Left lung (tissue), 10 donors: ENCODE data around the gene LPCAT1. TPM values are rescaled to one million over a fixed set of nuclear protein-coding genes. Genes with fewer than 3 reads are reported as not detected.
"Not testable (repeated sequence)": the region's sequence is repeated elsewhere in the genome, so short reads cannot be mapped to it uniquely, and the experiment has no call there.

Experiments
- ATAC-seq: fragments of 200-7000 bp; cut with Tn5 transposase; one replicate; pipeline ENCODE4 v1.9.1; 2020; ENCODE audit warnings: moderate library complexity
- DNase-seq, 4 donors: peaks; one replicate each; pipeline ENCODE4 v3.0.0-alpha.2; 2013 to 2020
- H3K27ac ChIP-seq, 2 donors: fragments of 200-600 bp; sonication (generic) in 1 of 2; one replicate each; pipeline versions ENCODE4 v1.5.0 to v1.8.0; 2020 to 2021
- H3K27me3 ChIP-seq, 2 donors: fragments of 200-600 bp; sonication (generic) in 1 of 2; one replicate each; pipeline versions ENCODE4 v1.5.0 to v1.8.0; 2020 to 2021
- H3K36me3 ChIP-seq, 2 donors: fragments of 200-600 bp; sonication (generic) in 1 of 2; one replicate each; pipeline versions ENCODE4 v1.5.0 to v1.8.0; 2020 to 2021
- H3K4me1 ChIP-seq, 2 donors: fragments of 200-600 bp; one replicate each; pipeline ENCODE4 v1.8.0; 2021
- H3K4me3 ChIP-seq, 2 donors: fragments of 200-600 bp; sonication (generic) in 1 of 2; one replicate each; pipeline versions ENCODE4 v1.5.0 to v1.8.0; 2020 to 2021; ENCODE audit warnings: mild to moderate bottlenecking in 1 of 2
- H3K9me3 ChIP-seq, 2 donors: fragments of 200-600 bp; sonication (generic) in 1 of 2; one replicate each; pipeline versions ENCODE4 v1.5.0 to v1.8.0; 2020 to 2021
- CTCF ChIP-seq, 2 donors: fragments of 200-600 bp; sonication (generic) in 1 of 2; IDR thresholded peaks; one replicate each; pipeline versions ENCODE4 v1.5.0 to v1.8.0; 2021; ENCODE audit warnings: antibody characterized with exemption in 2 of 2
- intact Hi-C, 2 donors: fragments of 100-400 bp; cut with DNase I; formaldehyde crosslinking; loops; one replicate each; pipeline versions ENCODE4 v1.11.2 to v1.14.2; 2022
- polyA plus RNA-seq, 6 donors: library from polyadenylated mRNA; unstranded; fragments of 120-200 nt; gene quantifications; one replicate each; pipeline ENCODE4 v1.2.1, GENCODE V29; 2013; ENCODE audit not compliant: insufficient read length in 6 of 6
- total RNA-seq, 2 donors: library from RNA; stranded (reverse); fragmentation: NEBNext Ultra II Directional; extraction: Animal tissue kit (Norgen Biotek cat#: 25700); gene quantifications; one replicate each; pipeline ENCODE4 v1.2.1, GENCODE V29; 2021
- donor health status: DM: no; HTN: yes; CAD: no.
- donor health status: DM: no; HTN: no; CAD: no.

LPCAT1 gene
- total and polyA plus RNA-seq, 8 donors, result 106 to 751 (median 148) TPM

- ATAC-seq, result no peak
- Histone ChIP-seq H3K9me3 (peaks cover 0 to 51% of the 10 kb centered on the region in 2 donors), H3K27ac (no peak overlapping the region), H3K4me1 (no peaks in the 10 kb centered on the region), H3K36me3 (no peaks in the 10 kb centered on the region), H3K4me3 (no peak overlapping the region), H3K27me3 (no peaks in the 10 kb centered on the region)
- no peak for TF ChIP-seq CTCF (IDR thresholded peaks at IDR 0.05)
- intact Hi-C loops, result no loop called here
- DNase-seq, result no peak
These were observed 95.7 kb downstream of the LPCAT1 start for GRCh38 chr5:1428107-1428506.

- ATAC-seq (no peak), DNase-seq (peak in 1 of 4 donors; percentile 27)
- Histone ChIP-seq H3K4me3 (no peak overlapping the region), H3K4me1 (no peaks in the 10 kb centered on the region), H3K27ac (no peak overlapping the region), H3K9me3 (peaks cover 0 to 38% of the 10 kb centered on the region in 2 donors), H3K27me3 (no peaks in the 10 kb centered on the region), H3K36me3 (no peaks in the 10 kb centered on the region)
- intact Hi-C loops, result no loop called here
- TF ChIP-seq CTCF (IDR thresholded peaks at IDR 0.05), result no peak
These were observed 99.0 kb downstream of the LPCAT1 start for GRCh38 chr5:1424716-1425115.

GRCh38 chr5:1423901-1424603 is 99.7 kb downstream of the LPCAT1 start:
- intact Hi-C loops, result no loop called here
- H3K36me3 ChIP-seq, result no peaks in the 10 kb centered on the region
- H3K4me1 ChIP-seq, result no peaks in the 10 kb centered on the region
- no peaks in the 10 kb centered on the region for H3K27me3 ChIP-seq
- H3K4me3 ChIP-seq, result no peak overlapping the region
- H3K9me3 ChIP-seq, result peaks cover 0 to 32% of the 10 kb centered on the region in 2 donors
- H3K27ac ChIP-seq, result no peak overlapping the region
- ATAC-seq (no peak), DNase-seq (peak in 1 of 4 donors; percentile 62)
- no peak for TF ChIP-seq CTCF (IDR thresholded peaks at IDR 0.05)

GRCh38 chr5:1422522-1422921 is 101.2 kb downstream of the LPCAT1 start:
- ATAC-seq, H3K36me3 ChIP-seq, H3K27ac ChIP-seq, H3K4me3 ChIP-seq, H3K4me1 ChIP-seq, intact Hi-C loops, H3K27me3 ChIP-seq: not testable (repeated sequence)
- peaks cover 0 to 16% of the 10 kb centered on the region in 2 donors for H3K9me3 ChIP-seq
- DNase-seq, result peak in 1 of 4 donors; percentile 17

GRCh38 chr5:1421521-1422341 is 102.0 kb downstream of the LPCAT1 start:
- Histone ChIP-seq H3K4me1 (no peaks in the 10 kb centered on the region), H3K27ac (no peak overlapping the region), H3K27me3 (no peaks in the 10 kb centered on the region), H3K4me3 (no peak overlapping the region), H3K36me3 (no peaks in the 10 kb centered on the region), H3K9me3 (peaks cover 0 to 9% of the 10 kb centered on the region in 2 donors)
- no peak for TF ChIP-seq CTCF (IDR thresholded peaks at IDR 0.05)
- DNase-seq (peak in 2 of 4 donors; percentile 22 to 71), ATAC-seq (no peak)
- intact Hi-C loops, result no loop called here
